SK-N-SH (cell line): Measurements from ENCODE around the gene PSME1. TPM values are rescaled to one million over a fixed set of nuclear protein-coding genes. Genes with fewer than 3 reads are reported as not detected.

ENCODE experiments used
- CTCF ChIA-PET: fragments of 300-600, 350-600 bp; formaldehyde crosslinking; extraction: SDS; loops from one replicate; lab custom pipeline; 2021; lab: Yijun Ruan, JAX
- POLR2A ChIA-PET: fragments of 350-600 bp; sonication (Branson Sonifier 250); formaldehyde crosslinking; extraction: SDS; loops from one replicate; lab custom pipeline; 2020; ENCODE audit warnings: antibody characterized with exemption, inconsistent platforms; lab: Yijun Ruan, JAX
- DNase-seq: peaks from one replicate; pipeline ENCODE4 v3.0.0; 2012
- H2AFZ ChIP-seq: fragments of 200-600 bp; sonication (generic); 2 replicates; pipeline ENCODE4 v1.8.1; 2016; ENCODE audit warnings: antibody characterized with exemption, mild to moderate bottlenecking, low read depth
- H3F3A ChIP-seq: fragments of 200-600 bp; sonication (generic); replicated peaks from 2 replicates; pipeline ENCODE3; 2016; ENCODE audit warnings: antibody characterized with exemption, mild to moderate bottlenecking; ENCODE audit not compliant: insufficient read depth
- H3K27ac ChIP-seq, 2 experiments: fragments of 200-500 bp in 1 of 2; fragments of 200-600 bp in 1 of 2; sonication (Bioruptor generic) in 1 of 2; sonication (generic), shearing (Covaris generic) in 1 of 2; 2 replicates each; pipeline versions ENCODE4 v1.5.1 to v1.6.1; 2014 to 2016; ENCODE audit warnings: low read depth in 2 of 2, inconsistent platforms in 1 of 2, low read length in 1 of 2, mild to moderate bottlenecking in 1 of 2, mixed read lengths in 1 of 2
- H3K27me3 ChIP-seq: fragments of 200-600 bp; sonication (generic), shearing (Covaris generic); 2 replicates; pipeline ENCODE4 v1.6.1; 2016; ENCODE audit warnings: mixed run types; ENCODE audit not compliant: insufficient read depth
- H3K36me3 ChIP-seq, 2 experiments: fragments of 200-500 bp in 1 of 2; fragments of 200-600 bp in 1 of 2; sonication (Bioruptor generic) in 1 of 2; sonication (generic) in 1 of 2; replicated peaks in 1 of 2; 2 replicates each; pipeline versions ENCODE3 to v1.5.1; 2014 to 2016; ENCODE audit warnings: low read length in 1 of 2, mild to moderate bottlenecking in 1 of 2; ENCODE audit not compliant: insufficient read depth in 2 of 2, control insufficient read depth in 1 of 2
- H3K4me1 ChIP-seq, 2 experiments: fragments of 200-500 bp in 1 of 2; fragments of 200-600 bp in 1 of 2; sonication (Bioruptor generic) in 1 of 2; sonication (generic), shearing (Covaris generic) in 1 of 2; 2 replicates each; pipeline versions ENCODE4 v1.5.1 to v1.6.1; 2014 to 2016; ENCODE audit warnings: low read depth in 1 of 2, low read length in 1 of 2, mixed run types in 1 of 2; ENCODE audit not compliant: insufficient read depth in 2 of 2, control insufficient read depth in 1 of 2
- H3K4me2 ChIP-seq: fragments of 200-600 bp; sonication (generic), shearing (Covaris generic); 2 replicates; pipeline ENCODE4 v1.6.1; 2017; ENCODE audit warnings: mixed run types
- H3K4me3 ChIP-seq, 2 experiments: fragments of 200-500 bp in 1 of 2; fragments of 200-600 bp in 1 of 2; sonication (Bioruptor generic) in 1 of 2; sonication (generic), shearing (Covaris generic) in 1 of 2; 2 replicates each; pipeline versions ENCODE4 v1.5.1 to v1.8.1; 2014 to 2016; ENCODE audit warnings: low read depth in 2 of 2, inconsistent platforms in 1 of 2, low read length in 1 of 2, mild to moderate bottlenecking in 1 of 2, mixed read lengths in 1 of 2, moderate library complexity in 1 of 2
- H3K79me2 ChIP-seq: fragments of 200-600 bp; sonication (generic); 2 replicates; pipeline ENCODE4 v1.8.1; 2017; ENCODE audit warnings: mild to moderate bottlenecking; ENCODE audit not compliant: insufficient read depth
- H3K9ac ChIP-seq: fragments of 200-600 bp; sonication (generic); 2 replicates; pipeline ENCODE4 v1.6.1; 2017; ENCODE audit warnings: mixed run types
- H3K9me2 ChIP-seq: fragments of 200-600 bp; sonication (generic); 2 replicates; pipeline ENCODE4 v1.6.1; 2017; ENCODE audit warnings: mixed run types
- H3K9me3 ChIP-seq: fragments of 200-600 bp; sonication (generic); 2 replicates; pipeline ENCODE4 v1.6.1; 2017; ENCODE audit warnings: mixed run types, mild to moderate bottlenecking, moderate library complexity
- H4K20me1 ChIP-seq: fragments of 200-600 bp; sonication (generic); 2 replicates; pipeline ENCODE4 v1.6.1; 2017; ENCODE audit warnings: mild to moderate bottlenecking, mixed run types; ENCODE audit not compliant: insufficient read depth
- CHD2 ChIP-seq: fragments of 150-350 bp; IDR thresholded peaks from 2 replicates; pipeline ENCODE4 v1.6.1; 2018; ENCODE audit warnings: low read length; ENCODE audit not compliant: partially characterized antibody
- EP300 ChIP-seq, 2 experiments: IDR thresholded peaks; 2 replicates each; pipeline versions ENCODE4 v1.4.0 to v1.6.1; 2012; ENCODE audit warnings: borderline replicate concordance in 1 of 2, low read depth in 1 of 2, low read length in 1 of 2
- FOSL2 ChIP-seq: IDR thresholded peaks from 2 replicates; pipeline ENCODE4 v1.4.0; 2012; ENCODE audit warnings: low read depth, mild to moderate bottlenecking, moderate library complexity, borderline replicate concordance
- FOXM1 ChIP-seq: IDR thresholded peaks from 2 replicates; pipeline ENCODE4 v1.4.0; 2012; ENCODE audit warnings: low read depth, mild to moderate bottlenecking
- GABPA ChIP-seq: IDR thresholded peaks from 2 replicates; pipeline ENCODE4 v1.4.0; 2012; ENCODE audit warnings: low read depth, mild to moderate bottlenecking
- GATA2 ChIP-seq: sonication (generic); formaldehyde crosslinking; IDR thresholded peaks from 2 replicates; pipeline ENCODE4 v1.5.0; 2020; ENCODE audit warnings: mild to moderate bottlenecking, missing genetic modification reagents
- JUND ChIP-seq: IDR thresholded peaks from 2 replicates; pipeline ENCODE4 v1.4.0; 2012
- MEF2A ChIP-seq: IDR thresholded peaks from 2 replicates; pipeline ENCODE4 v1.4.0; 2012; ENCODE audit warnings: low read depth, borderline replicate concordance
- NFIC ChIP-seq: IDR thresholded peaks from 2 replicates; pipeline ENCODE4 v1.4.0; 2012; ENCODE audit warnings: borderline replicate concordance
- NRF1 ChIP-seq: IDR thresholded peaks from 2 replicates; pipeline ENCODE4 v1.6.1; 2012; ENCODE audit warnings: low read depth, mild to moderate bottlenecking, low read length
- RAD21 ChIP-seq: IDR thresholded peaks from 2 replicates; pipeline ENCODE4 v1.6.1; 2012; ENCODE audit warnings: mild to moderate bottlenecking, low read length
- RCOR1 ChIP-seq: fragments of 150-350 bp; IDR thresholded peaks from 2 replicates; pipeline ENCODE4 v1.6.1; 2017; ENCODE audit warnings: antibody characterized with exemption, low read length
- REST ChIP-seq: IDR thresholded peaks from 2 replicates; pipeline ENCODE4 v1.6.1; 2012; ENCODE audit warnings: mild to moderate bottlenecking, low read depth, low read length, moderate library complexity
- RFX5 ChIP-seq: IDR thresholded peaks from 2 replicates; pipeline ENCODE4 v1.6.1; 2012; ENCODE audit warnings: mild to moderate bottlenecking, improper control_type of control experiment, low read length
- RXRA ChIP-seq: IDR thresholded peaks from 2 replicates; pipeline ENCODE4 v1.4.0; 2012; ENCODE audit warnings: low read depth, mild to moderate bottlenecking, borderline replicate concordance
- SIN3A ChIP-seq: IDR thresholded peaks from 2 replicates; pipeline ENCODE4 v1.6.1; 2012; ENCODE audit warnings: low read depth, mild to moderate bottlenecking, low read length, moderate library complexity, borderline replicate concordance
- TCF12 ChIP-seq: IDR thresholded peaks from 2 replicates; pipeline ENCODE4 v1.4.0; 2012
- TEAD4 ChIP-seq: IDR thresholded peaks from 2 replicates; pipeline ENCODE4 v1.4.0; 2012; ENCODE audit warnings: mild to moderate bottlenecking, borderline replicate concordance; ENCODE audit not compliant: insufficient read depth
- YY1 ChIP-seq: IDR thresholded peaks from 2 replicates; pipeline ENCODE4 v1.4.0; 2012; ENCODE audit warnings: low read depth, mild to moderate bottlenecking
- WGBS: methylation state at CpG from one replicate; pipeline ENCODE4 v1.1.6; 2017; ENCODE audit warnings: low lambda C conversion rate; 5-methylcytosine and 5-hydroxymethylcytosine counted together
- polyA plus RNA-seq, 3 experiments: library from polyadenylated mRNA; depleted of rRNA; stranded (reverse); fragments of >200 nt; gene quantifications; 2 replicates each; pipeline ENCODE4 v1.2.3, GENCODE V29; 2012
- TF ChIP-seq, protein P1 (sequence below): fragments of 150-350 bp; IDR thresholded peaks from 2 replicates; pipeline ENCODE4 v1.6.1; 2017; ENCODE audit warnings: antibody characterized with exemption, low read length, low read depth, borderline replicate concordance

PSME1 gene
- polyA plus RNA-seq, 1 of the 3 experiments (the other 2 are of a cell fraction): 287 TPM

- Histone ChIP-seq H3K4me3 (peak overlapping the region; percentile 71 to 88), H3K36me3 (peaks cover 6 to 17% of the 10 kb centered on the region in 2 experiments), H3K27me3 (no peaks in the 10 kb centered on the region), H3K9me2 (no peaks in the 10 kb centered on the region), H3K4me2 (peak overlapping the region; percentile 90), H3K9me3 (no peaks in the 10 kb centered on the region), H3F3A (peaks cover 14% of the 10 kb centered on the region), H3K9ac (peak overlapping the region; percentile 91), H2AFZ (peak overlapping the region; percentile 74), H3K27ac (peak overlapping the region; percentile 97 to 99), H3K79me2 (peaks cover 6% of the 10 kb centered on the region; the same call in 1 of the 2 replicates), H3K4me1 (peaks cover 10 to 17% of the 10 kb centered on the region in 2 experiments), H4K20me1 (no peaks in the 10 kb centered on the region)
- WGBS: 32% methylated on average over 14 of the region's 15 CpGs
- CTCF ChIA-PET: interaction anchor here (0.9 to 3.8 kb wide), 7 partner anchors 20 to 130 kb away, joined by 3 to 25 read pairs (median 7); partner anchors contain the start of genes CARMIL3, IRF9, PCK2 and TINF2
- POLR2A ChIA-PET: interaction anchor here (0.8 to 3.2 kb wide), 12 partner anchors 10 to 158 kb away, joined by 4 to 28 read pairs (median 8); partner anchors contain the start of genes EMC9, IRF9, PCK2 and PSME1
- no peak for DNase-seq
- no peak for TF ChIP-seq JUND
- no peak for TF ChIP-seq YY1
- TF ChIP-seq EP300 (IDR thresholded peaks at IDR 0.05; ENCODE audit: borderline replicate concordance in 1 of 2, low read depth in 1 of 2, low read length in 1 of 2): no peak
- no peak for TF ChIP-seq NRF1
- no peak for TF ChIP-seq FOXM1
- TF ChIP-seq MEF2A: no peak
- no peak for TF ChIP-seq GATA2 (CRISPR knock-in tag)
- no peak for TF ChIP-seq SIN3A
- no peak for TF ChIP-seq RCOR1
- TF ChIP-seq NFIC: no peak
- TF ChIP-seq RFX5: no peak
- no peak for TF ChIP-seq FOSL2
- no peak for TF ChIP-seq GABPA
- no peak for TF ChIP-seq TEAD4
- TF ChIP-seq RAD21: no peak
Measured at GRCh38 chr14:24113379-24113800, 22.6 kb upstream of the PSME1 start.

DNA sequence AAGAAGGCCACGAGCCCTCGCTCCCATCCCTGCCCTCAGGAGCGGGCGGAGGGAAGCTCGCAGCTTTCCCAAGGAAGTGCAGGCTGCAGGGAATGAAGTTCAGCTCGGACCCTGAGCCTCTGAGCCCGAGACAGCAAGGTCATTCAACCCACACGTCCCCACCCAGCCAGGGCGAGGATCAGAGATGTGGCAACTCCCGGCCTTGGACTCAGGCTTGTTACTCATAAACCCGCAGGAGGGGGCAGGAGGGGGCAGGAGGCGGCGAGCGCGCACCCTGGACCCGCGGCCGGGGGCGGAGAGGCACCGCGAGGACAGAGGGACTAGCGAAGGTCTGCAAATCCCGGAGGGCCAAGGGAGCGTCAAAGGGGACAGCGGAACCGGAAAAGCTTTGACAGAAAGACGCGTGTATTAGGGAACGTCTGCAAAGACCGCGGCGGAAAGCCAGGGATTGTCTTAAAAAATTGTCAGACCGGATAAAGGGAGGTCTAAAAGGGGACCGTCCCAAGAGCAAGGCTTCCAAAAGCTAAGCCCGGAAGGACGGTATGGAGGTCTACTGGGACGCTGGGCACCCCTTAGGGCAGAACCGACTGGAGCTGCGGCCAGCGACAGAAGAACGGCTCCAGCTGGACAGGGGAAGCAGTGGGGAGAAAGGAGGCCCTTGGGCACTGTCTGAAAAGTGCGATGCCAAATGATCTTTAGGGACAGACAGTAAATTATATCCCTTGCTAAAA lies 22.0 kb upstream of the PSME1 start:
- no peaks in the 10 kb centered on the region for H3K27me3 ChIP-seq
- peak; percentile 79 for DNase-seq
- peaks cover 10 to 17% of the 10 kb centered on the region in 2 experiments for H3K4me1 ChIP-seq
- 1% methylated on average over 26 of the region's 42 CpGs for WGBS
- peak overlapping the region; percentile 71 to 88 for H3K4me3 ChIP-seq
- H3K27ac ChIP-seq: peak overlapping the region; percentile 97 to 99
- H3K9me3 ChIP-seq: no peaks in the 10 kb centered on the region
- H3K4me2 ChIP-seq: peak overlapping the region; percentile 90
- H3K36me3 ChIP-seq: peaks cover 11 to 23% of the 10 kb centered on the region in 2 experiments
- peak overlapping the region; percentile 91 for H3K9ac ChIP-seq
- peaks cover 11% of the 10 kb centered on the region for H3F3A ChIP-seq
- H2AFZ ChIP-seq: peak overlapping the region; percentile 74
- peaks cover 6% of the 10 kb centered on the region; the same call in 1 of the 2 replicates for H3K79me2 ChIP-seq
- CTCF ChIA-PET: interaction anchor here (0.8 to 3.8 kb wide), 14 partner anchors 21 to 525 kb away, joined by 3 to 25 read pairs (median 3); partner anchors contain the start of genes CARMIL3, IPO4, IRF9 and PCK2
- POLR2A ChIA-PET: interaction anchor here (0.8 to 3.2 kb wide), 20 partner anchors 8 to 793 kb away, joined by 3 to 28 read pairs (median 6); partner anchors contain the start of genes CARMIL3, EMC9, FITM1 and IRF9
- no peaks in the 10 kb centered on the region for H3K9me2 ChIP-seq
- H4K20me1 ChIP-seq: no peaks in the 10 kb centered on the region
- no peak; the same call in 1 of the 2 replicates for TF ChIP-seq TCF12
- peak; percentile 22 for TF ChIP-seq CHD2
- TF ChIP-seq, protein P1, sequence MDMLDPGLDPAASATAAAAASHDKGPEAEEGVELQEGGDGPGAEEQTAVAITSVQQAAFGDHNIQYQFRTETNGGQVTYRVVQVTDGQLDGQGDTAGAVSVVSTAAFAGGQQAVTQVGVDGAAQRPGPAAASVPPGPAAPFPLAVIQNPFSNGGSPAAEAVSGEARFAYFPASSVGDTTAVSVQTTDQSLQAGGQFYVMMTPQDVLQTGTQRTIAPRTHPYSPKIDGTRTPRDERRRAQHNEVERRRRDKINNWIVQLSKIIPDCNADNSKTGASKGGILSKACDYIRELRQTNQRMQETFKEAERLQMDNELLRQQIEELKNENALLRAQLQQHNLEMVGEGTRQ: no peak
- no peak for TF ChIP-seq FOSL2
- peak; percentile 78 for TF ChIP-seq GABPA
- TF ChIP-seq NRF1: no peak
- TF ChIP-seq MEF2A: no peak
- no peak for TF ChIP-seq REST
- TF ChIP-seq GATA2 (CRISPR knock-in tag): no peak
- no peak for TF ChIP-seq FOXM1
- no peak for TF ChIP-seq JUND
- TF ChIP-seq RXRA: no peak
- TF ChIP-seq NFIC: no peak
